Natural killer cell (primary cell): ENCODE results near the gene TDRD9. TPM values are rescaled to one million over a fixed set of nuclear protein-coding genes. Genes with fewer than 3 reads are reported as not detected.

Experiments
- ATAC-seq, 3 donors: fragments of 150-1000 bp in 2 of 3; fragments of 200-7000 bp in 1 of 3; cut with Tn5 transposase; 1 replicate in 1 of 3; 2 replicates in 2 of 3; pipeline ENCODE4 v1.10.0; 2021; ENCODE audit warnings: mild to moderate bottlenecking in 2 of 3, moderate library complexity in 2 of 3
- DNase-seq, 2 donors: peaks; one replicate each; pipeline versions ENCODE4 v3.0.0 to v3.0.0-alpha.2; 2013 to 2021; ENCODE audit warnings: mixed read lengths in 1 of 2
- H3K27ac ChIP-seq: one replicate; pipeline ENCODE4 v1.5.1; 2013; ENCODE audit warnings: mild to moderate bottlenecking, low read length
- H3K27me3 ChIP-seq: one replicate; pipeline ENCODE4 v1.6.1; 2013; ENCODE audit warnings: low read length; ENCODE audit not compliant: control insufficient read depth, insufficient read depth
- H3K36me3 ChIP-seq: one replicate; pipeline ENCODE4 v1.6.1; 2013; ENCODE audit warnings: low read length; ENCODE audit not compliant: control insufficient read depth, insufficient read depth
- H3K4me1 ChIP-seq: one replicate; pipeline ENCODE4 v1.6.1; 2013; ENCODE audit warnings: low read length; ENCODE audit not compliant: control insufficient read depth, insufficient read depth
- H3K4me3 ChIP-seq: one replicate; pipeline ENCODE4 v1.5.1; 2013; ENCODE audit warnings: low read length
- H3K9me3 ChIP-seq: one replicate; pipeline ENCODE4 v1.6.1; 2013; ENCODE audit warnings: low read length; ENCODE audit not compliant: control insufficient read depth, insufficient read depth
- H3K27ac Mint-ChIP-seq, 2 donors: one replicate each; pipeline ENCODE4 v1.8.0; 2022; ENCODE audit warnings: mild to moderate bottlenecking in 2 of 2, mixed read lengths in 2 of 2, moderate library complexity in 1 of 2
- H3K27me3 Mint-ChIP-seq, 2 donors: one replicate each; pipeline ENCODE4 v1.8.0; 2022; ENCODE audit warnings: low read depth in 2 of 2, mixed read lengths in 2 of 2
- H3K36me3 Mint-ChIP-seq: one replicate; pipeline ENCODE4 v1.8.0; 2022; ENCODE audit warnings: mixed read lengths
- H3K4me1 Mint-ChIP-seq, 2 donors: one replicate each; pipeline ENCODE4 v1.8.0; 2022; ENCODE audit warnings: mixed read lengths in 2 of 2
- H3K4me3 Mint-ChIP-seq: one replicate; pipeline ENCODE4 v1.8.0; 2022; ENCODE audit warnings: mild to moderate bottlenecking, moderate library complexity, mixed read lengths
- H3K9me3 Mint-ChIP-seq, 2 donors: one replicate each; pipeline ENCODE4 v1.8.0; 2022; ENCODE audit warnings: mixed read lengths in 2 of 2
- WGBS: methylation state at CpG from one replicate; pipeline ENCODE4 v1.1.7; 2013; ENCODE audit warnings: missing lambda C conversion rate; ENCODE audit not compliant: insufficient coverage; 5-methylcytosine and 5-hydroxymethylcytosine counted together
- intact Hi-C: fragments of 100-400 bp; cut with micrococcal nuclease; formaldehyde crosslinking; loops from one replicate; pipeline ENCODE4 v1.14.2; 2022
- total RNA-seq, 4 donors: library from RNA; stranded (reverse); fragments of 120-200 nt in 1 of 4; gene quantifications; one replicate each; pipeline versions ENCODE4 v1.2.3 to v1.2.4, GENCODE V29; 2013 to 2022
- TF ChIP-seq, protein P1 (sequence below): fragments of 200-600 bp; IDR thresholded peaks from one replicate; pipeline ENCODE4 v1.8.0; 2022; ENCODE audit warnings: antibody characterized with exemption

TDRD9 gene
- total RNA-seq, 3 donors from 2014 or later (not counting 1 experiment from before 2014, with no cell fraction given), result 0.75 to 2.2 (median 1.4) TPM

DNA sequence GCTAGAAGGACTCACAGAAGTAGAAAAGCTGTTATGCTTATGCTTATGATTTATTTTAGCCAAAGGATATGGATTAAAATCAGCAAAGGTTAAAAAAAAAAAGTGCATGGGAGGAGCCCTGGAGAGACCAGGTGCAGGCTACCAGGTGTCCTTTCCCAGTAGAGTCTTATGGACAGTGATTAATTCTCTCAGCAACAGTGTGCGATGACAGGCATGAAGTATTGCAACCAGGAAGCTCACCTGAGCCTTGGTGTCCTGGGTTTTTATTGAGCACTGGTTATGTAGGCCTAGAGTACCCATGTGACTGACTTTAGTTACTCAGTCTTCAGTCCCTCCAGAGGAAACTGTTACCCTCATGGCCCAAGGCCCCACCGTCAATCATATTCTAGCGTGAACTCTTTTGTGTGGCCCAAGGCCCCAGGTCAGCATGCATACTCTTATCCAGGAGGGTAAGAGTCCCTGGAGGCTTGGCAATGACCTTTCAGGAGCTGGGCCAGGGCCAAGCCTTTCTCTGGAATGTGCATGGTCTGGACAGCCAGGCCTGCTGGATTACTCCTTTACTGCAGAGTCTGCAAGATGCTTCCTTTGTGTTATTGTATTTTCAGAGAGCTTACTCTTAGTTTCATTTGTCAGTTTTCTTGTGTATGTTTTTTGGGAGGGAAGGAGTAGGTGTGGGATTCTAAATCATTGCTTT, 83.7 kb downstream of the TDRD9 start:
- intact Hi-C loops, result no loop called here

DNA sequence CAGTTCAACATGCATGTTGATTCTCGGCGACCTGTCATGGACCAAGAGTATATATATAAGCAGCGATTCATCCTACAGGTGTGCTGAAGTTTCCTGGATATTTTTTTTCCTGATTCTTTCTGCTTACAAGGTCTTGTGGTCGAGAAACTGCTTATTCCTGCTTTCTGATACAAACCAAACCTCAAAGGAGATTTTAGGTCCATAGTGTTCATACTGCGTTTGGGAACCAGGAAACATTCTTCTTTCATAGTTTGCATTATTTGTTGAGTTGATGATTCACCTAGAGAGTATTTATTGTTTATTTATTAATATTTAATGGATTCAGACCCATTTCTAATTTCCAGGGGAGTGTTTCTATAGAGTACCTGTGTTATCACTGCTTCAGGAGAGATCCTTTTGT, 86.5 kb downstream of the TDRD9 start:
- H3K4me3 ChIP-seq, result no peak overlapping the region
- Mint-ChIP-seq H3K36me3 (no peaks in the 10 kb centered on the region), H3K4me3 (no peak overlapping the region), H3K4me1 (no peaks in the 10 kb centered on the region), H3K9me3 (no peaks in the 10 kb centered on the region), H3K27me3 (peaks cover 4 to 28% of the 10 kb centered on the region in 2 donors), H3K27ac (no peak overlapping the region)
- no peaks in the 10 kb centered on the region for H3K27me3 ChIP-seq
- H3K36me3 ChIP-seq, result no peaks in the 10 kb centered on the region
- DNase-seq, result no peak
- ATAC-seq, result no peak
- intact Hi-C loops, result no loop called here
- H3K4me1 ChIP-seq, result no peaks in the 10 kb centered on the region
- 80% methylated on average over 5 of the region's 5 CpGs for WGBS
- no peak overlapping the region for H3K27ac ChIP-seq
- no peaks in the 10 kb centered on the region for H3K9me3 ChIP-seq
- TF ChIP-seq, protein P1, sequence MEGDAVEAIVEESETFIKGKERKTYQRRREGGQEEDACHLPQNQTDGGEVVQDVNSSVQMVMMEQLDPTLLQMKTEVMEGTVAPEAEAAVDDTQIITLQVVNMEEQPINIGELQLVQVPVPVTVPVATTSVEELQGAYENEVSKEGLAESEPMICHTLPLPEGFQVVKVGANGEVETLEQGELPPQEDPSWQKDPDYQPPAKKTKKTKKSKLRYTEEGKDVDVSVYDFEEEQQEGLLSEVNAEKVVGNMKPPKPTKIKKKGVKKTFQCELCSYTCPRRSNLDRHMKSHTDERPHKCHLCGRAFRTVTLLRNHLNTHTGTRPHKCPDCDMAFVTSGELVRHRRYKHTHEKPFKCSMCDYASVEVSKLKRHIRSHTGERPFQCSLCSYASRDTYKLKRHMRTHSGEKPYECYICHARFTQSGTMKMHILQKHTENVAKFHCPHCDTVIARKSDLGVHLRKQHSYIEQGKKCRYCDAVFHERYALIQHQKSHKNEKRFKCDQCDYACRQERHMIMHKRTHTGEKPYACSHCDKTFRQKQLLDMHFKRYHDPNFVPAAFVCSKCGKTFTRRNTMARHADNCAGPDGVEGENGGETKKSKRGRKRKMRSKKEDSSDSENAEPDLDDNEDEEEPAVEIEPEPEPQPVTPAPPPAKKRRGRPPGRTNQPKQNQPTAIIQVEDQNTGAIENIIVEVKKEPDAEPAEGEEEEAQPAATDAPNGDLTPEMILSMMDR, result no peak

More for the DNA sequence above, 83.7 kb downstream of the TDRD9 start:
- H3K36me3 Mint-ChIP-seq, result no peaks in the 10 kb centered on the region
- no peaks in the 10 kb centered on the region for H3K4me1 Mint-ChIP-seq
- H3K4me3 Mint-ChIP-seq, result no peak overlapping the region
- Histone ChIP-seq H3K27me3 (no peaks in the 10 kb centered on the region), H3K4me3 (no peak overlapping the region), H3K36me3 (no peaks in the 10 kb centered on the region), H3K9me3 (no peaks in the 10 kb centered on the region), H3K27ac (no peak overlapping the region), H3K4me1 (no peaks in the 10 kb centered on the region)
- TF ChIP-seq, protein P1, result no peak
- DNase-seq, result no peak
- 100% methylated on average over 3 of the region's 3 CpGs for WGBS
- H3K27ac Mint-ChIP-seq, result no peak overlapping the region
- H3K27me3 Mint-ChIP-seq, result peaks cover 0 to 20% of the 10 kb centered on the region in 2 donors
- ATAC-seq, result no peak
- no peaks in the 10 kb centered on the region for H3K9me3 Mint-ChIP-seq

GRCh38 chr14:104016873-104017650, 88.8 kb downstream of the TDRD9 start:
- DNase-seq, result no peak
- intact Hi-C loops, result no loop called here
- H3K36me3 ChIP-seq, result no peaks in the 10 kb centered on the region
- no peak overlapping the region for H3K4me3 ChIP-seq
- H3K9me3 ChIP-seq, result no peaks in the 10 kb centered on the region
- no peaks in the 10 kb centered on the region for H3K9me3 Mint-ChIP-seq
- no peaks in the 10 kb centered on the region for H3K36me3 Mint-ChIP-seq
- H3K27ac ChIP-seq, result no peak overlapping the region
- no peak for ATAC-seq
- 51% methylated on average over 11 of the region's 11 CpGs for WGBS
- H3K4me1 ChIP-seq, result no peaks in the 10 kb centered on the region
- H3K4me3 Mint-ChIP-seq, result no peak overlapping the region
- H3K27ac Mint-ChIP-seq, result no peak overlapping the region
- H3K27me3 Mint-ChIP-seq, result peaks cover 11 to 43% of the 10 kb centered on the region in 2 donors
- H3K4me1 Mint-ChIP-seq, result no peaks in the 10 kb centered on the region
- TF ChIP-seq, protein P1, result no peak
- H3K27me3 ChIP-seq, result no peaks in the 10 kb centered on the region
